GM18498 (cell line): ENCODE results near the gene NSG2.

Experiments used
- ATAC-seq: cut with Tn5 transposase; IDR thresholded peaks from one replicate; pipeline ENCODE4 v1.9.1; 2021; ENCODE audit warnings: mild to moderate bottlenecking, moderate library complexity; ENCODE audit not compliant: unreplicated experiment

NSG2 gene

GRCh38 chr5:174147551-174147950 is 102.0 kb downstream of the NSG2 start:
- ATAC-seq = no peak

DNA sequence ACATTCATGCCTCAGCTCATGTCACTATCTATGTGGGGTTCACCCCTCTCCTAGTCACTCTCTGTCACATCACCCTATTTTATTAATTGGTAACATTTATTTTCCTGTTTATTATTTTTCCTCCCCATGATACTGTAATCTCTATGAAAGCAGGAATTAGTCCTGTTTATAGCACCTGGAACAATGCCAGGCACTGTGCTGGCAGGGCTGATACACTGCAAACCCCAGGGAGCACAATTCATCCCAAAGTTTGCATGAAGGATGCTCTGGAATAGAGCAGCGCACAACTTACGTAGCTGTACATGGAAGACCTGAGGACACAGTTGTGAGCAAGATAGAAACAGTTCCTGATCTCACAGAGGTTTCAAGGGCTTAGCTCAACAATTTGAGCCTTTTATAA is 103.2 kb downstream of the NSG2 start:
- no peak for ATAC-seq

DNA sequence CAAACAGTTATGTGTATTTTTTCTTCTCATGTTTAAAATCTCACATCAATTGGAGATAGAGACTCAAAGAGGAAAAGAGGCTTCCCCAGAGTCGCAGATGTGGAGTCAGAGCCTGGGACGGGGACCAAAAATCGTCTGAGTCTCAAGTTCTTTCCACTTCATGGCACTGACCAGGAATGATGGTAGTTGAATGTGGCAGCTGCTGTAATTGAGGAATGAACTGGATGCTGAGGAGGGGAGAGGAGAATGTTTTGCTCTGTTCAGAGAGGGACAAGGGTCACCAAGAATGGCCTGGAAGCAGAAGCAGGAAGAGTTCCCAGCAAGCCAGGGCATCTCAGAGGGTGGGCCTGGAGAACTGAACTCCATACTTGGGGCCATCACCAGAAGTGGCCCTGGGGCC is 103.9 kb downstream of the NSG2 start:
- no peak for ATAC-seq

DNA sequence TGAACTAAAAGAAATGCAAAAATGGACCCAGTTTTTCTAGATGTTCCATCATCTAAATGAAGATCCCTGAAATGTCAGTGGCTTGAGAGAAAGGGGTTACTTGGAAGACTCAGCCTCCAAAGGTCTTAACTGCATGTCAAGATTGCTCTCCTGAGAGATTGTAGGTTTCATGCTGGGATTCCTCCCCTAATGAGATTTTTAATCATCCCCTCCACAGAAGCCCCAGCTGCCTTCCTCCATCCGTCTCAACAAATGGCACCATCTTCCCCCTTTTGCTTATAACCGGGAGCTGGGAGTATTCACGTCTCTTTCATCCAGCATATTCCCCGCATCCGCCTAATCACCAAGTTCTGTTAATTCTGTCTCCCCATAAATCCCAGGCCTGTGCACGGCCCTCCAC is 104.5 kb downstream of the NSG2 start:
- no peak for ATAC-seq

- ATAC-seq = no peak
Observed at GRCh38 chr5:174151599-174152181, 106.2 kb downstream of the NSG2 start.

DNA sequence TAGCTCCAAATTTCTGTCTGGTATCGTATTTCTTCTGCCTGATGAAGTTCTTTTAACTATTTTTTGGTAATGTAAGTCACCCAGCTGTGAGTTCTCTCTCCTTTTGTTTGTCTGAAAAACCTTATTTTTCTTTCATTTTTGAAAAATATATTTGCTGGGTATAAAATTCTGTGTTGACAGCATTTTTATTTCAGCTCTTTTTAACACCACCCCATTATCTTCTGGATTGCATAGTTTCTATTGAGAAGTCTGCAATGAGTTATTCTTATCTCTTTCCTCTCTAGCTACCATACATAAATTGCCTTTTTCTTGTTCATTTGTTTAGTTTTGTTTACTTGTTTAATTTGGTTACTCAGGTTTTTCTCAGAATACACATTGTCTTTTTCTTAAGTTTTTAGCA is 109.1 kb downstream of the NSG2 start:
- ATAC-seq = no peak

GRCh38 chr5:174155281-174155680 is 109.8 kb downstream of the NSG2 start:
- ATAC-seq = no peak

DNA sequence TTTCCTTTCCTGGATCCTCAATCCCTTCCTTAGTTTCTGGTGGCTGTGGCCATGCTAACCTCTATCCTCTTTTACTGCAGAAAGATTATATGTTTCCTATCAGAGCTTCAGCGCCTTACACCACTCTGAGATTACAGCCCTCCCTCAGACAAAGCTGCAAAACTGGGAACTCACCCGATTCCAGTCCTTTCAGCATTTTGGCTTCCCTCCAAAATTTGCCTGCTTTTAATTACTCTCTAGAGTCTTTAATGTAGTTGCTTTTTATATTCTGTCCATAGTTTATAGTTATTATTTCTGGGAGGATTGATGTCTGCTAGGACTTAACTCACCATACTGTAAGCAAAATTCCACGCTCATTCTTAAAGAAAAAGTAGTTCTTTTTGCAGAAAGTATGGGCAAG is 110.2 kb downstream of the NSG2 start:
- no peak for ATAC-seq

DNA sequence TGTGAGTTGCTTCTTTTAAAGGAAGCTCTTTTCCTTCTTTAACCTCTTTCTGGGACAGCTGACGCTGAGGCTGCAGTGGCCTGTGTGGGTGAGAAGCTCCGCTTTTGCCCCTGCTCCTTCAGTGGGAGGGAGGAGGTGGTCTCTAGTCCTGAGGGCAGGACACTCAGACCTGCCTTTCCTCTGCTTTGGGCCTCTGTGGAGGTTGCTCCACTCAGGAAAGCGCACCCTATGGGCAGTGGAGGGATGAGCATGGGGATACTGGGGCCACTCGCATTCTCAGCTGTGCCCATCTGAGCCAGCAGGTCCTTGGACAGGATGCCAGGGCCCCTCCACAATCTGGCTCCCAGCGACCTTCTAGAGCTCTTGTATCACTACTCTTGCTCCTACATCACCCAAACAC is 111.5 kb downstream of the NSG2 start:
- no peak for ATAC-seq
